Retinal pigment epithelial cell (primary cell): Measurements from ENCODE around the gene PRKCZ.

ENCODE experiments used
- DNase-seq: peaks from one replicate; pipeline ENCODE4 v3.0.0-alpha.2; 2010; ENCODE audit warnings: low read depth
- H3K4me3 ChIP-seq: 2 replicates; pipeline ENCODE4 v1.5.1; 2011; ENCODE audit warnings: mild to moderate bottlenecking, low read length, control low read depth, moderate library complexity
- TF ChIP-seq, protein P1 (sequence below): conservative IDR thresholded peaks from 2 replicates; pipeline ENCODE4 v1.5.1; 2011; ENCODE audit warnings: low read depth, low read length, control low read depth, inconsistent platforms

Gene PRKCZ

DNA sequence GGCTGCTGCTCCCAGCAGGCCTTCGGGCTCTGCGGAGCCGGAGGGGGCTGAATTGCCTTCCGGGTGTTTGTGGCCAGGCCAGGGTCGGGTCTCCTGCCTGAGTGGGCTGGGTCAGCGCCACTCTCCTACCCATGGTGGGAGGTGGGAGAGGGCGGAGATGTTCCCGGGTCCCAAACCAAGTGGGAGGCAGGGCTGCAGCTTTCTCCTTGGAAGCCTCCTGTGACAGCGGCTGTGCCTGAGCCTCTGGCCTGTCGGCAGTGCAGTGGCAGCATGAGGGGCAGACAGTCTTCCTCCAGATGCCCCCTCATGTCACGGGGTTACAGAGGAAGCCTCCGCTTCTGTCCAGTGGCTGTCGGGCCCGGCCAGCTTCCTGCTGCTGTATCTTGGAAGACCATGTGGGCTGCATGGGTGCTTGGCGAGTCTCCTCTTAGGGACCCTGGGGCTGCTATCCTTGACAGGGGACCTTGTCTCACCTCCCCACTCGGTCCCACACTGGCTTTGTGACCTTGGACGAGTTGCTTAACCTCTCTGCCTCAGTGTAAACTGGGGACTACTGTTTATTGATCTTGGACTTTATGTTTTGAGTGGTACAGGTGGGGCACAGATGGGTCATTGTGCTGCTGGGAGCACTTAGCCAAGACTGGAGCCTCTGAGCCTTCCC lies 182.2 kb downstream of the PRKCZ start:
- no peak for DNase-seq
- TF ChIP-seq, protein P1, sequence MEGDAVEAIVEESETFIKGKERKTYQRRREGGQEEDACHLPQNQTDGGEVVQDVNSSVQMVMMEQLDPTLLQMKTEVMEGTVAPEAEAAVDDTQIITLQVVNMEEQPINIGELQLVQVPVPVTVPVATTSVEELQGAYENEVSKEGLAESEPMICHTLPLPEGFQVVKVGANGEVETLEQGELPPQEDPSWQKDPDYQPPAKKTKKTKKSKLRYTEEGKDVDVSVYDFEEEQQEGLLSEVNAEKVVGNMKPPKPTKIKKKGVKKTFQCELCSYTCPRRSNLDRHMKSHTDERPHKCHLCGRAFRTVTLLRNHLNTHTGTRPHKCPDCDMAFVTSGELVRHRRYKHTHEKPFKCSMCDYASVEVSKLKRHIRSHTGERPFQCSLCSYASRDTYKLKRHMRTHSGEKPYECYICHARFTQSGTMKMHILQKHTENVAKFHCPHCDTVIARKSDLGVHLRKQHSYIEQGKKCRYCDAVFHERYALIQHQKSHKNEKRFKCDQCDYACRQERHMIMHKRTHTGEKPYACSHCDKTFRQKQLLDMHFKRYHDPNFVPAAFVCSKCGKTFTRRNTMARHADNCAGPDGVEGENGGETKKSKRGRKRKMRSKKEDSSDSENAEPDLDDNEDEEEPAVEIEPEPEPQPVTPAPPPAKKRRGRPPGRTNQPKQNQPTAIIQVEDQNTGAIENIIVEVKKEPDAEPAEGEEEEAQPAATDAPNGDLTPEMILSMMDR: no peak
- H3K4me3 ChIP-seq: peak overlapping the region; percentile 80

DNA sequence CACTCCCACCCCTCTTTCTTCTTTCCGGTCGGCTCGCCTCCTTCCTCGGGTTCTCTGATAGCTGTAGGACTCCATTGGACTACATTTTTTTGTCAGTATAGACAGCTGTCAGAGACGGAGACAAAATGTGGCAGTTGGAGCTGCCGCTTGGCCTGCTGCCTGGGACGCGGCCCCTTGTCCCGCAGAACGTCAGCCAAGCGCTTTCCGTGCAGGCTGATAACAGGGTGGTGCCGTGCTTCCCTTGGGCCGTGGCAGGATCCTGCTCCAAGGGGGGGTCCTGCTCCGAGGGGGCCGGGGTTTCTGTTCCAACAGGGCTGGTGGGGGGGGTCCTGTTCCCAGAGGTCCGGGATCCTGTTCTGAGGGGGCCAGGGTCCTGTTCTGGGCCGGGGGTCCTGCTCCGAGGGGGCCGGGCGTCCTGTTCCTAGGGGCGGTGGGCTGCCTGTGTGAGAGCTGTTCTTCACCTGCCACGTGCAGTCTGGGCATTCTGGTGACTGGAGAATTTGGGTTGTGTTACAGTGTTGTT lies 182.8 kb downstream of the PRKCZ start:
- H3K4me3 ChIP-seq: peak overlapping the region; percentile 80
- TF ChIP-seq, protein P1: no peak
- DNase-seq: no peak

DNA sequence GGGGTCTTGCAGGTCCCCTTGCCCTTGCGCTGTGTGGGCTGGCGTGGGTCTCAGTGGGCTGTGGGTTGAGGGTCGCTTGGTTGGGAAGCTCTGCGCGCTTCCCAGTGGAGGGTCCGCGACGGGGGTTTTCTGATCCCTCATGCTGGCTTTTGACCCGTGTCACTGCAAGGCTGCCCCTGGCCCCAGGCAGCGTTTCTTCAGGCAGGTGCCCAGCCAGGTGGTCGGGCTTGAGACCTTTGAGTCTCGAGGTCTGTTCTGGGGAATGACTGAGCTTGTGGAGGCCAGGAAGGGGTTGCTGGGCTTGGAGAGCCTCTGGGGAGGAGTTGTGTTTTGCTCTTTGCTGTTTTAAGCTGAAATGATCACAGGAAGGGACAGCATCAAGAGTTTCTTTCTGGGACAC lies 183.3 kb downstream of the PRKCZ start:
- no peak for DNase-seq
- peak overlapping the region; percentile 31 for H3K4me3 ChIP-seq
- TF ChIP-seq, protein P1: no peak

DNA sequence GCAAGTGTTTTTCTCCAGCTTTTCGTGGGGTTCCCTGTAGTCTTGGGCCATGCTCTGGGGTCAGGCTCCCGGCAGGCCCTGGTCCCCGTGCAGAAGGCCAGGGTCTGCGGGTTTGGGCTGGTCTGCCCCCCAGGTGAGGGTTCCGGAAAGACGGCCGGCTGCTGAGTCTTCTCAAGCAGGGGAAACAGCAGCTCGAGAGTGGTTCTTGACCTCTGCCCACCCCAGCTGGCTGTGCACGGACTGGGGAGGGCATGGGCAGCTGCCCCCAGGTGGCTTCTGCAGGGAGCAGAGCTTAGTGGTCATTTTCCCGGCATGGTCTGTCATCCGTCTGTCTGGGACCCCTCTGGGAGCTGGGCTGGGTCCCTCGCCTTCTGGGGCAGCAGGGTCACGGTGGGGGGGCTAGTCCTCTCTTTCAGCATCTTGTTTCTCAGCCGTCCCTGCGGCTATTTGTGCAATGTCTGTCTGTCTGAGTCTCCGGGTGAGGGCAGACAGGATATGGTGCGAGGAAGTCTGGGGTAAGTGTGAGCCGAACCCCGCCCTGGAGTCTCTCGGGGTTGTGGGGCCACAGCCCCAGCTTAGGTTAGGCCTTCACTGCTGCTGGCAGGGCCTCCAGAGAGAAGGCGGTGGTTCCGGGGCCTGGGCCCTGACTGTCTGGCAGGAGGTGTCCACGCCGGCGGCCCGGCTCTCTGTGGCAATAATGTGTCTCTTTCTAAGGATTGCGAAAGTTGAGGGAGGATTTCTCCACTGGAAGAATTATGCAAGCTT lies 184.0 kb downstream of the PRKCZ start:
- TF ChIP-seq, protein P1: no peak
- H3K4me3 ChIP-seq: peak overlapping the region; percentile 31
- no peak for DNase-seq

DNA sequence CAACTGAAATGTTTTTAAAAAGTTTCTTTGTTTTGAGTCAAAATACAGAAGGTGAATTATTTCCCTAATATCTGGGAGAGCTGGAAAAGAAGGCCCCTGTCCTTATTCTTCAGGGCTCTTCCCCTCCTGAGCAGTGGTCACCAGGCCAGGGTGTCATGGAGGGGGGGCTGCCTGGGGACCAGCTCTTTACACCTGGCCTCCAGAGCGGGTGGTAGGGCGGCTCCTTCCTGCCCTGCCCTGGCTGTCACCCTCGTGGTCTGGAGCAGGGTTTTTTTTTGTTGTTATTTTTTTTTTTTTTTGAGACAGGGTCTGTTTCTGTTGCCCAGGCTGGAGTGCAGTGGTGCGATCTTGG lies 184.5 kb downstream of the PRKCZ start:
- TF ChIP-seq, protein P1: no peak
- DNase-seq: no peak
- peak overlapping the region; percentile 31 for H3K4me3 ChIP-seq
